Natural killer cell (primary cell): ENCODE results near the gene TRIM31. TPM values are rescaled to one million over a fixed set of nuclear protein-coding genes. Genes with fewer than 3 reads are reported as not detected.
A peak's percentile ranks its signal among the peaks of the same experiment; 100 is the strongest.
"Not testable (repeated sequence)": the region's sequence is repeated elsewhere in the genome, so short reads cannot be mapped to it uniquely, and the experiment has no call there.

Source experiments
- ATAC-seq, 3 donors: fragments of 150-1000 bp in 2 of 3; fragments of 200-7000 bp in 1 of 3; cut with Tn5 transposase; 1 replicate in 1 of 3; 2 replicates in 2 of 3; pipeline ENCODE4 v1.10.0; 2021; ENCODE audit warnings: mild to moderate bottlenecking in 2 of 3, moderate library complexity in 2 of 3
- DNase-seq, 2 donors: peaks; one replicate each; pipeline versions ENCODE4 v3.0.0 to v3.0.0-alpha.2; 2013 to 2021; ENCODE audit warnings: mixed read lengths in 1 of 2
- H3K27ac ChIP-seq: one replicate; pipeline ENCODE4 v1.5.1; 2013; ENCODE audit warnings: mild to moderate bottlenecking, low read length
- H3K27me3 ChIP-seq: one replicate; pipeline ENCODE4 v1.6.1; 2013; ENCODE audit warnings: low read length; ENCODE audit not compliant: control insufficient read depth, insufficient read depth
- H3K36me3 ChIP-seq: one replicate; pipeline ENCODE4 v1.6.1; 2013; ENCODE audit warnings: low read length; ENCODE audit not compliant: control insufficient read depth, insufficient read depth
- H3K4me1 ChIP-seq: one replicate; pipeline ENCODE4 v1.6.1; 2013; ENCODE audit warnings: low read length; ENCODE audit not compliant: control insufficient read depth, insufficient read depth
- H3K4me3 ChIP-seq: one replicate; pipeline ENCODE4 v1.5.1; 2013; ENCODE audit warnings: low read length
- H3K9me3 ChIP-seq: one replicate; pipeline ENCODE4 v1.6.1; 2013; ENCODE audit warnings: low read length; ENCODE audit not compliant: control insufficient read depth, insufficient read depth
- H3K27ac Mint-ChIP-seq, 2 donors: one replicate each; pipeline ENCODE4 v1.8.0; 2022; ENCODE audit warnings: mild to moderate bottlenecking in 2 of 2, mixed read lengths in 2 of 2, moderate library complexity in 1 of 2
- H3K27me3 Mint-ChIP-seq, 2 donors: one replicate each; pipeline ENCODE4 v1.8.0; 2022; ENCODE audit warnings: low read depth in 2 of 2, mixed read lengths in 2 of 2
- H3K36me3 Mint-ChIP-seq: one replicate; pipeline ENCODE4 v1.8.0; 2022; ENCODE audit warnings: mixed read lengths
- H3K4me1 Mint-ChIP-seq, 2 donors: one replicate each; pipeline ENCODE4 v1.8.0; 2022; ENCODE audit warnings: mixed read lengths in 2 of 2
- H3K4me3 Mint-ChIP-seq: one replicate; pipeline ENCODE4 v1.8.0; 2022; ENCODE audit warnings: mild to moderate bottlenecking, moderate library complexity, mixed read lengths
- H3K9me3 Mint-ChIP-seq, 2 donors: one replicate each; pipeline ENCODE4 v1.8.0; 2022; ENCODE audit warnings: mixed read lengths in 2 of 2
- CTCF ChIP-seq: fragments of 200-600 bp; IDR thresholded peaks from one replicate; pipeline ENCODE4 v1.8.0; 2022; ENCODE audit warnings: antibody characterized with exemption
- WGBS: methylation state at CpG from one replicate; pipeline ENCODE4 v1.1.7; 2013; ENCODE audit warnings: missing lambda C conversion rate; ENCODE audit not compliant: insufficient coverage; 5-methylcytosine and 5-hydroxymethylcytosine counted together
- intact Hi-C: fragments of 100-400 bp; cut with micrococcal nuclease; formaldehyde crosslinking; loops from one replicate; pipeline ENCODE4 v1.14.2; 2022
- total RNA-seq, 4 donors: library from RNA; stranded (reverse); fragments of 120-200 nt in 1 of 4; gene quantifications; one replicate each; pipeline versions ENCODE4 v1.2.3 to v1.2.4, GENCODE V29; 2013 to 2022

The TRIM31 gene
- total RNA-seq, 3 donors from 2014 or later (not counting 1 experiment from before 2014, with no cell fraction given) = not detected

DNA sequence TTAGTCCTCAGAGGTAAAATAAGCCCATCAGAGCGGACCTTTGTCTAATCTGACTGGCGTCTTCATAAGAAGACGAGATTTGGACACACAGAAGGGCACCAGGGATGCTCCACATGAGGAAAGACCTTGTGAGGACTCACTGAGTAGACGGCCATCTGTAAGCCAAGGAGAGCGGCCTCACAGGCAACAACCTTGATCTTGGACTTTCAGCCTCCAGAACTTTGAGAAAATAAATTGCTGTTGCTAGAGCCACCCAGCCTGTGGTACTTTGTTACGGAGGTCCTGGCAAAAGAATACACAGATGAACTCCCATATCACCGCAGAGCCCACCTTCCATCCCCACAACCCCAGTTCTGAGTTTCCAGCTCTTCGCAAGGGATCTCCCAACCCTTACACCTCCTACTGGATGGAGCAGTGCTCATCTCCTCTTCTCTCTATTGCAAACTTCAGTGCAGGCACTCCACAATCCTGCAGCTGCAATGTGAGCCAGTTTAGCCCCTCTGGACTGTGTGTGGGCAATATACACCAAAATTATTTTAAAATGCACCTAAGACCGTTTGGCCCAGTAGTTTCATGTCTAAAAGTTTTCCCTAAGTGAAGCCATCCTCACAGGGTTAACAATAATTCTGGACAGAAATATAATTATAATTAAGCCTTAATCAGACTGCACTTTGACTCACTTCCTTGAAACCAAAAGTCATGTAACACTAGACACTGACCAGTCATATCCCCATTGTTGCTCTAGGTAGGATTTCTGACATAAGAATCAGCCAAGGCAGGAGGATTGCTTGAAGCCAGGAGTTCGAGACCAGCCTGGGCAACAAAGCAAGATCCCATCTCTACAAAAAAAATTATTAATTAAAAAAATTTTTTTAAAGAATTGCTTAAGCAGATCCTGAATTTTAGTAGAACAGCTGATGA, 8.8 kb upstream of the TRIM31 start:
- Histone ChIP-seq H3K4me1 (no peaks in the 10 kb centered on the region), H3K4me3 (no peak overlapping the region), H3K9me3 (no peaks in the 10 kb centered on the region), H3K27ac (no peak overlapping the region), H3K27me3 (no peaks in the 10 kb centered on the region), H3K36me3 (no peaks in the 10 kb centered on the region)
- Mint-ChIP-seq H3K4me1 (no peaks in the 10 kb centered on the region), H3K4me3 (no peak overlapping the region), H3K9me3 (no peaks in the 10 kb centered on the region), H3K27ac (no peak overlapping the region), H3K36me3 (no peaks in the 10 kb centered on the region), H3K27me3 (peaks cover 30 to 53% of the 10 kb centered on the region in 2 donors)
- no peak for TF ChIP-seq CTCF
- ATAC-seq = no peak
- intact Hi-C loops = no loop called here
- no peak for DNase-seq
- WGBS = 84% methylated on average over 9 of the region's 10 CpGs

- H3K27ac ChIP-seq, H3K27ac Mint-ChIP-seq, H3K36me3 Mint-ChIP-seq, H3K4me3 Mint-ChIP-seq, intact Hi-C loops, H3K4me3 ChIP-seq, H3K27me3 ChIP-seq, H3K9me3 ChIP-seq, DNase-seq, H3K4me1 Mint-ChIP-seq, H3K36me3 ChIP-seq, H3K4me1 ChIP-seq, ATAC-seq, H3K9me3 Mint-ChIP-seq: not testable (repeated sequence)
- H3K27me3 Mint-ChIP-seq = peaks cover 20 to 49% of the 10 kb centered on the region in 2 donors
- WGBS = 86% methylated on average over 3 of the region's 5 CpGs
Measured at GRCh38 chr6:30118691-30119090, 5.8 kb upstream of the TRIM31 start.

DNA sequence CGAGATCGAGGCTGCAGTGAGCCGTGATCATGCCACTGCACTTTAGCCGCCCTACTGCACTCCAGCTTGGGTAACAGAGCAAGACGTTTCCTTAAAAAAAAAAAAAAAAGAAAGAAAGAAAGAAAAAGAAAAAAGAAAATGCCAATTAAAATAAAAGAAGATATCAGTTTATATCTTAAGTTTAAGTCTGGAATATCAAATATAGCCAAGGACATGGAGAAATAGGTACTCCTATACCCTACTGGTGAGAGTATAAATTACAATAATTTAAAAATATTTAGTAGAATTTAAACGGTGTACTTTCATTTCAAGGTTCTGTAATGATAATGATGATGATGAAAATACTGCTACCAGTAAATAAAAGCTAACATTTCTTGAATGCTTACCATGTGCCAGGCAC, 3.8 kb upstream of the TRIM31 start:
- H3K9me3 ChIP-seq = no peaks in the 10 kb centered on the region
- no peaks in the 10 kb centered on the region for H3K4me1 ChIP-seq
- no peaks in the 10 kb centered on the region for H3K4me1 Mint-ChIP-seq
- H3K36me3 Mint-ChIP-seq = no peaks in the 10 kb centered on the region
- no peak overlapping the region for H3K27ac ChIP-seq
- H3K4me3 Mint-ChIP-seq = no peak overlapping the region
- peaks cover 7% of the 10 kb centered on the region for H3K27me3 ChIP-seq
- H3K27me3 Mint-ChIP-seq = peaks cover 20 to 44% of the 10 kb centered on the region in 2 donors
- intact Hi-C loops = no loop called here
- ATAC-seq (no peak), DNase-seq (no peak)
- peak; percentile 24 for TF ChIP-seq CTCF
- H3K36me3 ChIP-seq = no peaks in the 10 kb centered on the region
- no peak overlapping the region for H3K4me3 ChIP-seq
- no peaks in the 10 kb centered on the region for H3K9me3 Mint-ChIP-seq
- no peak overlapping the region for H3K27ac Mint-ChIP-seq
- WGBS = 84% methylated on average over 4 of the region's 6 CpGs

GRCh38 chr6:30113841-30114240, 951 bp upstream of the TRIM31 start:
- no peaks in the 10 kb centered on the region for H3K4me1 Mint-ChIP-seq

More at GRCh38 chr6:30113841-30114240, 951 bp upstream of the TRIM31 start:
- Mint-ChIP-seq H3K4me3 (no peak overlapping the region), H3K36me3 (no peaks in the 10 kb centered on the region), H3K27me3 (peaks cover 28 to 58% of the 10 kb centered on the region in 2 donors), H3K9me3 (no peaks in the 10 kb centered on the region), H3K27ac (no peak overlapping the region)
- intact Hi-C loops = no loop called here
- Histone ChIP-seq H3K4me3 (no peak overlapping the region), H3K27me3 (peaks cover 7% of the 10 kb centered on the region), H3K36me3 (no peaks in the 10 kb centered on the region), H3K27ac (no peak overlapping the region), H3K9me3 (no peaks in the 10 kb centered on the region), H3K4me1 (no peaks in the 10 kb centered on the region)
- no peak for ATAC-seq
- no peak for DNase-seq
- WGBS = no CpG with 5 or more reads among the region's 1 CpG
- no peak for TF ChIP-seq CTCF
